Fibroblast of villous mesenchyme (primary cell): ENCODE measurements around the gene SCP2D1. TPM values are rescaled to one million over a fixed set of nuclear protein-coding genes. Genes with fewer than 3 reads are reported as not detected.
A peak's percentile ranks its signal among the peaks of the same experiment; 100 is the strongest.

Source experiments
- DNase-seq: peaks from one replicate; pipeline ENCODE4 v3.0.0-alpha.2; 2010; ENCODE audit warnings: low read depth
- H3K4me3 ChIP-seq: 2 replicates; pipeline ENCODE4 v1.5.1; 2011; ENCODE audit warnings: low read depth, mild to moderate bottlenecking, low read length
- CTCF ChIP-seq: IDR thresholded peaks from 2 replicates; pipeline ENCODE4 v1.5.1; 2012; ENCODE audit warnings: low read depth, mild to moderate bottlenecking, low read length; ENCODE audit not compliant: insufficient read depth
- total RNA-seq: library from RNA; depleted of rRNA; stranded (reverse); fragments of >200 nt; gene quantifications from 2 replicates; pipeline ENCODE4 v1.2.3, GENCODE V29; 2012

Gene SCP2D1
- total RNA-seq, 1 donor = not detected

GRCh38 chr20:18794428-18794787 is 19.2 kb upstream of the SCP2D1 start:
- peak overlapping the region; percentile 87 for H3K4me3 ChIP-seq
- no peak for DNase-seq
- TF ChIP-seq CTCF = no peak

GRCh38 chr20:18795366-18795765 is 18.2 kb upstream of the SCP2D1 start:
- DNase-seq = no peak
- no peak for TF ChIP-seq CTCF

GRCh38 chr20:18796282-18796833 is 17.2 kb upstream of the SCP2D1 start:
- no peak for TF ChIP-seq CTCF
- no peak for DNase-seq
- H3K4me3 ChIP-seq = no peak overlapping the region

More at GRCh38 chr20:18795366-18795765, 18.2 kb upstream of the SCP2D1 start:
- no peak overlapping the region for H3K4me3 ChIP-seq

- H3K4me3 ChIP-seq = no peak overlapping the region
- DNase-seq = no peak
- no peak for TF ChIP-seq CTCF
Observed at GRCh38 chr20:18801516-18801915, 12.1 kb upstream of the SCP2D1 start.

- no peak overlapping the region for H3K4me3 ChIP-seq
- no peak for DNase-seq
- TF ChIP-seq CTCF = no peak
Observed at GRCh38 chr20:18802012-18802634, 11.5 kb upstream of the SCP2D1 start.

GRCh38 chr20:18805881-18806280 is 7.7 kb upstream of the SCP2D1 start:
- DNase-seq = peak; percentile 10
- TF ChIP-seq CTCF = no peak
- no peak overlapping the region for H3K4me3 ChIP-seq

GRCh38 chr20:18808712-18809111 is 4.9 kb upstream of the SCP2D1 start:
- DNase-seq = no peak
- H3K4me3 ChIP-seq = no peak overlapping the region
- no peak for TF ChIP-seq CTCF
